Frontal cortex (tissue), 4 donors: ENCODE results near the gene SLC6A11. TPM values are rescaled to one million over a fixed set of nuclear protein-coding genes. Genes with fewer than 3 reads are reported as not detected.

ENCODE experiments used
- DNase-seq, 2 donors: peaks; one replicate each; pipeline ENCODE4 v3.0.0; 2012; ENCODE audit warnings: low spot score in 2 of 2
- FAIRE-seq: peaks from 2 replicates; lab custom pipeline; 2012; peaks lifted over from hg19 to GRCh38; lab: Jason Lieb, UNC
- total RNA-seq: library from RNA; depleted of rRNA; stranded (reverse); fragments of >200 nt; gene quantifications from one replicate; pipeline ENCODE4 v1.2.3, GENCODE V29; 2014
- donor health status: control.
- donor health status: control.
- donor health status: control.

SLC6A11 gene
- total RNA-seq, 1 donor from 2014 or later, result 27.3 TPM

- DNase-seq (no peak), FAIRE-seq (no peak)
These were observed 59.9 kb downstream of the SLC6A11 start for GRCh38 chr3:10875914-10876313.

GRCh38 chr3:10876661-10877060 lies 60.6 kb downstream of the SLC6A11 start:
- no peak for FAIRE-seq
- DNase-seq, result no peak

- no peak for DNase-seq
- no peak for FAIRE-seq
These were observed 66.8 kb downstream of the SLC6A11 start for GRCh38 chr3:10882851-10883250.

GRCh38 chr3:10883478-10884234 lies 67.6 kb downstream of the SLC6A11 start:
- FAIRE-seq, result no peak

GRCh38 chr3:10887015-10887414 lies 71.0 kb downstream of the SLC6A11 start:
- no peak for DNase-seq
- no peak for FAIRE-seq

More at GRCh38 chr3:10883478-10884234, 67.6 kb downstream of the SLC6A11 start:
- no peak for DNase-seq

- DNase-seq (no peak), FAIRE-seq (no peak)
These were observed 72.6 kb downstream of the SLC6A11 start for GRCh38 chr3:10888518-10889090.

- DNase-seq (no peak), FAIRE-seq (no peak)
These were observed 73.4 kb downstream of the SLC6A11 start for GRCh38 chr3:10889206-10889960.

GRCh38 chr3:10890665-10891064 lies 74.6 kb downstream of the SLC6A11 start:
- DNase-seq, result no peak

GRCh38 chr3:10892622-10893021 lies 76.6 kb downstream of the SLC6A11 start:
- DNase-seq (no peak), FAIRE-seq (no peak)

More at GRCh38 chr3:10890665-10891064, 74.6 kb downstream of the SLC6A11 start:
- FAIRE-seq, result no peak

GRCh38 chr3:10901296-10901945 lies 85.4 kb downstream of the SLC6A11 start:
- DNase-seq (peak in 1 of 2 donors; percentile 18), FAIRE-seq (no peak)

- DNase-seq, result no peak
- FAIRE-seq, result no peak
These were observed 91.2 kb downstream of the SLC6A11 start for GRCh38 chr3:10907262-10907661.

GRCh38 chr3:10910367-10910766 lies 94.3 kb downstream of the SLC6A11 start:
- no peak for DNase-seq
- no peak for FAIRE-seq

GRCh38 chr3:10911350-10912002 lies 95.4 kb downstream of the SLC6A11 start:
- no peak for DNase-seq
- FAIRE-seq, result no peak

GRCh38 chr3:10912786-10913185 lies 96.8 kb downstream of the SLC6A11 start:
- FAIRE-seq (no peak), DNase-seq (no peak)

- DNase-seq, result no peak
- no peak for FAIRE-seq
These were observed 99.3 kb downstream of the SLC6A11 start for GRCh38 chr3:10915376-10915775.

- no peak for FAIRE-seq
- DNase-seq, result no peak
These were observed 101.1 kb downstream of the SLC6A11 start for GRCh38 chr3:10917176-10917575.

- DNase-seq (no peak), FAIRE-seq (no peak)
These were observed 102.0 kb downstream of the SLC6A11 start for GRCh38 chr3:10918011-10918410.

- FAIRE-seq (no peak), DNase-seq (no peak)
These were observed 103.6 kb downstream of the SLC6A11 start for GRCh38 chr3:10919636-10920035.

GRCh38 chr3:10925436-10926255 lies 109.6 kb downstream of the SLC6A11 start:
- FAIRE-seq (no peak), DNase-seq (no peak)
